HTERT RPE-1 (cell line): ENCODE data around the gene OTUB1.

Experiments used
- in situ Hi-C: fragments of 300-500 bp; cut with MboI; formaldehyde crosslinking; loops from 4 replicates; pipeline ENCODE4 v1.14.3; 2020; ENCODE audit warnings: low sequenced_read_pairs

Gene OTUB1

GRCh38 chr11:64004590-64004984 lies 18.3 kb downstream of the OTUB1 start:
- in situ Hi-C loops, result no loop called here

GRCh38 chr11:64005691-64006090 lies 19.5 kb downstream of the OTUB1 start:
- in situ Hi-C loops, result no loop called here

GRCh38 chr11:64006398-64006797 lies 20.2 kb downstream of the OTUB1 start:
- in situ Hi-C loops, result no loop called here

- in situ Hi-C loops, result no loop called here
Measured at GRCh38 chr11:64007160-64007628, 21.0 kb downstream of the OTUB1 start.

GRCh38 chr11:64007629-64008282 lies 21.5 kb downstream of the OTUB1 start:
- in situ Hi-C loops, result no loop called here

- in situ Hi-C loops, result no loop called here
Measured at GRCh38 chr11:64008283-64008913, 22.2 kb downstream of the OTUB1 start.

- in situ Hi-C loops, result no loop called here
Measured at GRCh38 chr11:64008914-64009633, 22.8 kb downstream of the OTUB1 start.

- in situ Hi-C loops, result no loop called here
Measured at GRCh38 chr11:64009710-64010109, 23.5 kb downstream of the OTUB1 start.

GRCh38 chr11:64010783-64011182 lies 24.5 kb downstream of the OTUB1 start:
- in situ Hi-C loops, result no loop called here

GRCh38 chr11:64011371-64011770 lies 25.1 kb downstream of the OTUB1 start:
- in situ Hi-C loops, result no loop called here

- in situ Hi-C loops, result no loop called here
Measured at GRCh38 chr11:64013141-64013896, 27.1 kb downstream of the OTUB1 start.

- in situ Hi-C loops, result no loop called here
Measured at GRCh38 chr11:64014356-64014755, 28.1 kb downstream of the OTUB1 start.

- in situ Hi-C loops, result no loop called here
Measured at GRCh38 chr11:64015510-64015909, 29.3 kb downstream of the OTUB1 start.

GRCh38 chr11:64015935-64016845 lies 30.0 kb downstream of the OTUB1 start:
- in situ Hi-C loops, result no loop called here

GRCh38 chr11:64017945-64018224 lies 31.6 kb downstream of the OTUB1 start:
- in situ Hi-C loops, result no loop called here

GRCh38 chr11:64018310-64018709 lies 32.1 kb downstream of the OTUB1 start:
- in situ Hi-C loops, result no loop called here

- in situ Hi-C loops, result no loop called here
Measured at GRCh38 chr11:64019106-64020037, 33.1 kb downstream of the OTUB1 start.

GRCh38 chr11:64020976-64021756 lies 34.9 kb downstream of the OTUB1 start:
- in situ Hi-C loops, result no loop called here

GRCh38 chr11:64021757-64022093 lies 35.5 kb downstream of the OTUB1 start:
- in situ Hi-C loops, result no loop called here
